Dendritic cell treated with granulocyte-macrophage colony-stimulating factor and Interleukin-4, amounts not matched to agents 40 ng/mL and 50 ng/mL, for 4 days (primary cell): Measurements from ENCODE around the gene BBX.
"Not testable (repeated sequence)": the region's sequence is repeated elsewhere in the genome, so short reads cannot be mapped to it uniquely, and the experiment has no call there.

Experiments used
- H3K27ac Mint-ChIP-seq: one replicate; pipeline ENCODE4 v1.8.0; 2022; ENCODE audit warnings: mild to moderate bottlenecking, mixed read lengths
- H3K27me3 Mint-ChIP-seq: one replicate; pipeline ENCODE4 v1.8.0; 2022; ENCODE audit warnings: mild to moderate bottlenecking, mixed read lengths
- H3K36me3 Mint-ChIP-seq: one replicate; pipeline ENCODE4 v1.8.0; 2022; ENCODE audit warnings: low read depth, mixed read lengths
- H3K4me1 Mint-ChIP-seq: one replicate; pipeline ENCODE4 v1.8.0; 2022; ENCODE audit warnings: low read depth, mixed read lengths
- H3K4me3 Mint-ChIP-seq: one replicate; pipeline ENCODE4 v1.8.0; 2022; ENCODE audit warnings: mild to moderate bottlenecking, moderate library complexity, mixed read lengths
- H3K9me3 Mint-ChIP-seq: one replicate; pipeline ENCODE4 v1.8.0; 2022; ENCODE audit warnings: mixed read lengths
- intact Hi-C: fragments of 100-400 bp; cut with micrococcal nuclease; formaldehyde crosslinking; loops from one replicate; pipeline ENCODE4 v1.15.0; 2022

Gene BBX

GRCh38 chr3:107813026-107813425, 290.3 kb downstream of the BBX start:
- Mint-ChIP-seq H3K4me3 (no peak overlapping the region), H3K9me3 (no peaks in the 10 kb centered on the region), H3K4me1 (peaks cover 15% of the 10 kb centered on the region), H3K27ac (no peak overlapping the region), H3K36me3 (peaks cover 7% of the 10 kb centered on the region), H3K27me3 (peaks cover 1% of the 10 kb centered on the region)
- intact Hi-C loops: no loop called here

GRCh38 chr3:107816107-107816506, 293.3 kb downstream of the BBX start:
- Mint-ChIP-seq H3K27ac (no peak overlapping the region), H3K27me3 (peaks cover 1% of the 10 kb centered on the region), H3K4me1 (peaks cover 4% of the 10 kb centered on the region), H3K4me3 (no peak overlapping the region), H3K9me3 (no peaks in the 10 kb centered on the region), H3K36me3 (no peaks in the 10 kb centered on the region)
- intact Hi-C loops: no loop called here

- H3K4me1 Mint-ChIP-seq: peaks cover 4% of the 10 kb centered on the region
- H3K4me3 Mint-ChIP-seq: no peak overlapping the region
- no peaks in the 10 kb centered on the region for H3K9me3 Mint-ChIP-seq
- H3K27ac Mint-ChIP-seq: no peak overlapping the region
- no peaks in the 10 kb centered on the region for H3K36me3 Mint-ChIP-seq
- H3K27me3 Mint-ChIP-seq: peaks cover 1% of the 10 kb centered on the region
- intact Hi-C loops: no loop called here
Measured at GRCh38 chr3:107817076-107817475, 294.3 kb downstream of the BBX start.

DNA sequence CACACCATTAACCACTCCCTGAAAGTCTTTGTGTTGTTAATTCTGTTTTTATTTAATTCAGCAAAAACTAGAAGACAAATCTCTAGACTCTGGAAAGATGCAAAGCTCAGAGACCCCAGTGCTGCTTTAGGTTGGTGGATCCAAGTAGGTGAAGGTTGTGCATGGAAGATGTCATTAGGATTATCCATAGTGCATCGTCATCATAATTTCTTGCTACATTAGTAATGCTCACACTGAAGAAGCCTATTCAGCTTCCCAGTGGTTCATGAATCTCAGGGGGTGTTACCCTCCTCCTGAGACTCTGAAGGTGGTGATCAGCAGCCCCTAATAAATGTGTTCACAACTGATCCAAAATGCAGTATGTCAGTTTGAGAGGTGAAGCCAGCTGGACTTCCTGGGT, 295.3 kb downstream of the BBX start:
- Mint-ChIP-seq H3K9me3 (no peaks in the 10 kb centered on the region), H3K27ac (no peak overlapping the region), H3K4me3 (no peak overlapping the region), H3K27me3 (peaks cover 1% of the 10 kb centered on the region), H3K4me1 (peaks cover 4% of the 10 kb centered on the region), H3K36me3 (no peaks in the 10 kb centered on the region)
- intact Hi-C loops: no loop called here

GRCh38 chr3:107819656-107820055, 296.9 kb downstream of the BBX start:
- intact Hi-C loops: no loop called here
- Mint-ChIP-seq H3K27me3 (peaks cover 1% of the 10 kb centered on the region), H3K4me1 (peaks cover 4% of the 10 kb centered on the region), H3K27ac (no peak overlapping the region), H3K36me3 (no peaks in the 10 kb centered on the region), H3K9me3 (peaks cover 7% of the 10 kb centered on the region), H3K4me3 (no peak overlapping the region)

DNA sequence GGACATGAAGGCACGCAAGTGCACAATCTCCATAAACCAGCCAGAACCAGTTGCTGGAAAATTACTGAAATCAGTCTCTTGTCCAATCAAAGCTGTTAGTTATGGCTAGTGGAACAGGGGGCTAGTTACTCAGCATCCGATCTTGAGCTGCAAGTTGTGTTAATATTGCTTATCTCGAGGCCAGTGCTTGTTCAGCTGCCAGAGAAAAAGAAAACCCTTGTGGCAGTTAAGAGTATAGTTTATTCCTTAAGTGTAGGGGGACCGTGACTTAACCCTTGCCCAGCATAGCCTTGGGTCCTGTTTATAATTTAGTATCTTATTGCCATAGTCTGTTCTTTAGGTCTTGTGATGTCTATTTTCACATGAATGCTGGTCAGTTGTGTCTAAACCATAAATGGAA, 299.5 kb downstream of the BBX start:
- Mint-ChIP-seq H3K4me3 (no peak overlapping the region), H3K4me1 (no peaks in the 10 kb centered on the region), H3K27me3 (no peaks in the 10 kb centered on the region), H3K27ac (no peak overlapping the region), H3K9me3 (peaks cover 7% of the 10 kb centered on the region), H3K36me3 (no peaks in the 10 kb centered on the region)
- intact Hi-C loops: no loop called here

GRCh38 chr3:107824822-107825371, 302.1 kb downstream of the BBX start:
- no peaks in the 10 kb centered on the region for H3K36me3 Mint-ChIP-seq
- H3K27me3 Mint-ChIP-seq: no peaks in the 10 kb centered on the region
- no peak overlapping the region for H3K27ac Mint-ChIP-seq
- intact Hi-C loops: no loop called here
- no peaks in the 10 kb centered on the region for H3K4me1 Mint-ChIP-seq
- H3K9me3 Mint-ChIP-seq: peaks cover 7% of the 10 kb centered on the region
- H3K4me3 Mint-ChIP-seq: no peak overlapping the region

DNA sequence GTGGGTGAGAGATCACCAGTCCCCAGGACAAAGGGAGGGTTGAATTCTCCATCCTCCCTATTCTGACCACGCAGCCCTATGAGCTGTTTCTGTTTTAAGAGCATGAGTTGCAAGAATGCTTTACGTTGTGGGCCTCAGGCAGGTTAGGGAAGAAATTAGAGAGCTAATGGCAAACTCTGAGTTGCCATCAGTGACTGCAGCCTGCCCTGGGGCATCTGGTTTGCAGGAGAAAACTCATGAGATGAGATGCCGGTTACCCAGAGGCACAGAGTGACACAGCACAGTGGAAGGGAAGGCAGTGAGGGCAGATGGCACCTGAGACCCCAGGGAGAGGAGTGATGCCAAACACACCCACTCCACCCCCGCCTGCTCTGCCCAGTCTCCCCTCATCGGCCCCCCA, 302.8 kb downstream of the BBX start:
- Mint-ChIP-seq H3K4me3 (no peak overlapping the region), H3K27me3 (no peaks in the 10 kb centered on the region), H3K36me3 (no peaks in the 10 kb centered on the region), H3K4me1 (no peaks in the 10 kb centered on the region), H3K27ac (no peak overlapping the region), H3K9me3 (peaks cover 7% of the 10 kb centered on the region)
- intact Hi-C loops: no loop called here

DNA sequence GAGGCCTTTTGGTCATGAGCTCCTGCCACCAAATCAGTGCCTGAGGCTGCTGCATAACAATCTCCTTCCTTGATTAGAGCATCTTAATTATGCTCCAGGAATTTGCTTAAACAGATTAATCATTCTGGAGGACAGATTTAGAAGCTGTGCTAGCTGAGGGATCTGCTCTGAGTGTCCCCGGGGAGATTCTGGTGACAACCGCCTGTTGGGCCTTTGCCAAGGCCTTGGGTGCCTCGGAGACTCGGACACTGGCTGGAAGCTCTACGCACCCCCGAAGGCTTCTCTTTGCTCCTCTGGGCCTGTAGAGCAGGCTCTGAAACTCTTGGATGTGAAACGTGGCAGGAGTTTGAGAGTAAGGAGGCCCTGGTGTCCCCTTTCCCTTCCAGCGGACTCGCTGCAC, 304.0 kb downstream of the BBX start:
- Mint-ChIP-seq H3K4me1 (no peaks in the 10 kb centered on the region), H3K36me3 (no peaks in the 10 kb centered on the region), H3K27ac (no peak overlapping the region), H3K27me3 (no peaks in the 10 kb centered on the region), H3K4me3 (no peak overlapping the region), H3K9me3 (peaks cover 7% of the 10 kb centered on the region)
- intact Hi-C loops: no loop called here

GRCh38 chr3:107829185-107829584, 306.4 kb downstream of the BBX start:
- no peak overlapping the region for H3K4me3 Mint-ChIP-seq
- intact Hi-C loops: no loop called here
- no peaks in the 10 kb centered on the region for H3K4me1 Mint-ChIP-seq
- no peak overlapping the region for H3K27ac Mint-ChIP-seq
- H3K9me3 Mint-ChIP-seq: no peaks in the 10 kb centered on the region
- H3K36me3 Mint-ChIP-seq: no peaks in the 10 kb centered on the region
- no peaks in the 10 kb centered on the region for H3K27me3 Mint-ChIP-seq

DNA sequence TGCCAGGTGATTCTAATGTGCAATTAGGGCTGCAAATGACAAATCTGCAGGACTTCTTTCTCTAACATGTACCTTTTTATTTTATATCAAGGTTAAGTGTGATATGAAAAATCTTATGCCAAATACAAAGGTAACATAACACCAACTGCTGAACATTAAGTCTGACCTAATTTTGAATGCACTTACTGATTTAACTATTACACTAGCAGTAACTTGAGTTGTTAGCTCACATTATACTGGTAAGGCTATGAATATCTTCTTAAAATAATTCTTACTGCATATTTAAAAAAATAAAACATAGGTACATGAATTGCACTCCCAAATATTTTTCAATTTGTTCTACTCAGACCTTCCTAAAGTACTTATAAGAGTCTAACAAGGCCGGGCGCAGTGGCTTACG, 308.8 kb downstream of the BBX start:
- intact Hi-C loops: no loop called here
- Mint-ChIP-seq H3K9me3 (no peaks in the 10 kb centered on the region), H3K27ac (no peak overlapping the region), H3K27me3 (no peaks in the 10 kb centered on the region), H3K36me3 (no peaks in the 10 kb centered on the region), H3K4me3 (no peak overlapping the region), H3K4me1 (peaks cover 4% of the 10 kb centered on the region)

DNA sequence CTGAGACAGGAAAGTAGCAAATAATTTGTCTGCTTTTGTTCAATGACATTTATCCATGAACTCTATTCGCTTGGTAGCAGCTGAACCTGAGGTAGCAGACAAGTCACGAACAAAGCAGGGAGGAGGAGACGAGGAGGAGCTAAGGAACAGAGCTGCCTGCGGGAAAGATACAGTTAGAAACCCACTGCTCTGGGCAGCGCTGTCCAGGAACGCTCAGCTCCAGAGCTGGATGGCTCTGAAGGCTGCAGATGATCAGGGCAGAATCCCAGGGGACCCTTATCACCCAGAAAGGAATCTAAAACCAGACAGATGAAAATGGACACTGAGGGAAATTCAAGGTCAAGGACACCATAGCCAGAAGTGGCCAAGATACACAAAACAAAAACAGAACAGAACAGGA, 310.3 kb downstream of the BBX start:
- Mint-ChIP-seq H3K36me3 (no peaks in the 10 kb centered on the region), H3K9me3 (no peaks in the 10 kb centered on the region), H3K4me1 (peaks cover 4% of the 10 kb centered on the region), H3K4me3 (no peak overlapping the region), H3K27ac (no peak overlapping the region), H3K27me3 (no peaks in the 10 kb centered on the region)
- intact Hi-C loops: no loop called here

DNA sequence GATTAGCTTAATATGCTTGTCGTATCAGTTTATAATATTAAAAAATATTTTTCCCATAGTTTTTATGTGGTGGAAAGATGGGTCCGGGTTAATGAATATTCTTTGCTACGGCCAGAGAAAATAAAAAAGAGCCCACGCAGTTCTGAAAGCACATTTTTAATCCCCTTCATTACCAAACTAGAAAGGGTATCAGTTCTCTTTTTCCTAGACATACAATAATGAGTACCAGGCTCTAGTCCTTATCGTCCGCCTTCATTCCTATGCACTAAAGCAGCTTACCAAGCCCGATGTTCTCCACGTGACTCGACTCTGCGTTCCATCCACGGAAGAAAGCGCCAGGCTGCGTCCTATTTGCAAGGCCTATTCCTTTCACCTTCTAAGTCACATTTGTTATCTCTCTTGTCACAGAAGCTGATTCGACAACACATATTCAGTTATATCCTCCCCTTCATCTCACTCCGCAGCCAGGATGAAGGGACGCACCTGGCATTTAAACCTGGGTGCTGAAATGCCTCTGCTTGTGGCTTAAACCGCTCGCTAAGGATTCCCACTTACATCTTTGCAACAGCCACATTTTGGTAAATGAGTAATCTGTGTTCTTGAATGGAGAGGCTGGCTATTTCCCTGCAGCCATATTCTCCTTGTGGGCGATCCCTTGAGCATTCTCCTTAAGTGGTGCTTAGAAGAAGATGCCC, 311.1 kb downstream of the BBX start:
- H3K4me3 Mint-ChIP-seq: no peak overlapping the region
- H3K27me3 Mint-ChIP-seq: no peaks in the 10 kb centered on the region
- intact Hi-C loops: no loop called here
- no peaks in the 10 kb centered on the region for H3K36me3 Mint-ChIP-seq
- H3K4me1 Mint-ChIP-seq: peaks cover 4% of the 10 kb centered on the region
- no peaks in the 10 kb centered on the region for H3K9me3 Mint-ChIP-seq
- no peak overlapping the region for H3K27ac Mint-ChIP-seq

DNA sequence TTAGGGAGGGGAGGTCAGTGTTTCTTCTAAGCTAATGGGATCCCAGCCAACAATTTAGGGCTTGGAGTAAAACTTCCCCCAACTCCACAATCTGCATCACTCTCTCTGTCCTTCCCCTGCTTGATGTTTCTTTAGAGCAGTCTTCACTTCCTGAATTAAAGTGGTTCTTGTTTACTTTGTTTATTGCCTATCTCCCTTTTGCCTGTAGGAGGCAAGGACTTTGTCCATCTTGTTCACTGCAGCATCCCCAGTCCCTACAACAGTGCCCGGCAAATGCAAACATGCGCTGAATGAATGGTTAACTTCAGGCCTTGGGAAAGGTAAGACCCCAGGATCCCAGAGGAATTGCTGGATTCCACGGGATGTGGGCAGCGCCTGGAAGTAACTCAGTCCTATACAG, 312.2 kb downstream of the BBX start:
- H3K4me1 Mint-ChIP-seq, H3K27me3 Mint-ChIP-seq, H3K27ac Mint-ChIP-seq, H3K36me3 Mint-ChIP-seq, H3K9me3 Mint-ChIP-seq, H3K4me3 Mint-ChIP-seq, intact Hi-C loops: not testable (repeated sequence)
